ENCODE results near the gene STK32B.
"Not testable (repeated sequence)": the region's sequence is repeated elsewhere in the genome, so short reads cannot be mapped to it uniquely, and the experiment has no call there.

The STK32B gene

DNA sequence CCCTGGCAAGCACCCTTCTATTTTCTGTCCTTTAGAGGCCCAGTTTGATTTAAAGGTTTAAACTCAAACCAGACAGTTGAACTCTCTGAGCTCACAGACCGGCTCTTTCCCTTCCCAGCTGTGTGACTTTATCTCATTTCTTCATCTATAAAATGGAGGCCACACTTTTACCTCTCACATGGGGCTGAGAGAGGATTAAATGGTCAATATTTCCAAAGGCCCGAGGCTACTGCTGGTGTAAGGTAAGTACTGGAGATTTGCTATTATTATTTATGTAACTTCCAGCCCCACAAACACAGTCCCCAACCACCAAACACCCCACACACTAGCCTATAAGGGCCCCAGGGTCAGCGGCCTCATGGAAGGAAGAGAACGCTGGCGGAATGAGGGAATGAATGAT, 18.5 kb upstream of the STK32B start:
- DNase-seq, result no peak

DNA sequence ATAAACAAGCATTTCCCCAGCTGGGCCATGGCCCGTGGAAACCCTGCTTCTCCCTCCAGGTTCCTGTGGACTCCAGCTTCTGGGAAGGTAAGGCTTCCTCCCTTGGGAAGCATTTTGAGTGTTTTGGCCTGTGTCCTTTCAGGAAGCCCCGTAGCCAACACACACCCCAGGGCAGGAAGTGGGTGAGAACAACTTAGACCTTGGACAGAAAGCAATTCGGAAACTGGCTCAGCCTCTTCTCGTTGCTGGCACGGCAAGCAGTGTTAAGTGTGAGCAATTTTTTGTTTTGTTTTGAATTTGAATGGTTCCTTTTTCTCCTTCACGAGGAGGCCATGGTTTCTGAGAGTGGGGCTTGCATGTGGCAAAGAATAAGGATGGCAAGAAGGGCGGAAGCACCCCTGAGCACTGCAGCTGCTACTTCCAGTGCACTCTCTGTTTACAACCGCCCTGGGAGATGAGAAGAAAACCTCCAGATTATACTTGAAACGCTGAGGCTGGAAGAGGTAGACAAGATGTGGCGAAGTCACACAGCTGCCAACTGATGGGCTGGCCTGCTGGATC, 17.9 kb upstream of the STK32B start:
- no peak for DNase-seq

DNA sequence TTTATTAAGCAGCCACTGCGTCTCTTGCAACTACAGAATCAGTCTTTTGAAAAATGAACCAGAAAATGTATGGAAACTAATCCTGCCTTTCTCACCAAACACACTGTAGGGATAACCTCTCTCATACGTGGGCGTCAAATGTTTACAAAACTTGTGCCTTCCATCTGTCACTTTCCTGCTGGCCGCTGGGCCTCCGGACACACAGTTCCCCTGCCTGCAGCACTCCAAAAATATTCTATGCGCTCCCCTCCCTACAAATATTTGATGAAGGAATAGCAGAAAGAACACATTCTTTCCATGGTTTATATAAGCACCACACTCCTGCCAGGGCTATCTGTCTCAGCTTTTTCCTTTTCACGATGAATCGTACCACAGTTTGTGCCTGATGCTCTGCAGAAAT, 17.1 kb upstream of the STK32B start:
- no peak for DNase-seq

DNA sequence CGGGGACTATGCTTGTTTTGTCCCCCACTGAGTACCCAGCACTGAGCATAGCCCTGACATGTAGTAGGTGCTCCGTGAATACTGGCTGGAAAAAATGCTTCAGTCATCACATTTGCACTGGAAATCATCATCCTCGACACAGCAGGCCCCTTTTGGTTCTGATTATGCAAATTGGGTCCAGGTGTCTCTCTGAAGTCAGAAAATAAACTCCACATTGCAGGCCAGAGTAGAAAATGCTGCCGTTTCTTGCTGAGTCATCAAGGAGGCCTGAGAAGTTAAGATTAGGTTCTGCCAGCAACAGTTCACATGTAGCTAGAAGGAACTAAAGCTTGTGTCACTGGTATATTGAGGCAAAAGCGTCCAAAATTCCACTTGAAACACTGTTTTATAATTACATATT, 15.0 kb upstream of the STK32B start:
- DNase-seq, result no peak

DNA sequence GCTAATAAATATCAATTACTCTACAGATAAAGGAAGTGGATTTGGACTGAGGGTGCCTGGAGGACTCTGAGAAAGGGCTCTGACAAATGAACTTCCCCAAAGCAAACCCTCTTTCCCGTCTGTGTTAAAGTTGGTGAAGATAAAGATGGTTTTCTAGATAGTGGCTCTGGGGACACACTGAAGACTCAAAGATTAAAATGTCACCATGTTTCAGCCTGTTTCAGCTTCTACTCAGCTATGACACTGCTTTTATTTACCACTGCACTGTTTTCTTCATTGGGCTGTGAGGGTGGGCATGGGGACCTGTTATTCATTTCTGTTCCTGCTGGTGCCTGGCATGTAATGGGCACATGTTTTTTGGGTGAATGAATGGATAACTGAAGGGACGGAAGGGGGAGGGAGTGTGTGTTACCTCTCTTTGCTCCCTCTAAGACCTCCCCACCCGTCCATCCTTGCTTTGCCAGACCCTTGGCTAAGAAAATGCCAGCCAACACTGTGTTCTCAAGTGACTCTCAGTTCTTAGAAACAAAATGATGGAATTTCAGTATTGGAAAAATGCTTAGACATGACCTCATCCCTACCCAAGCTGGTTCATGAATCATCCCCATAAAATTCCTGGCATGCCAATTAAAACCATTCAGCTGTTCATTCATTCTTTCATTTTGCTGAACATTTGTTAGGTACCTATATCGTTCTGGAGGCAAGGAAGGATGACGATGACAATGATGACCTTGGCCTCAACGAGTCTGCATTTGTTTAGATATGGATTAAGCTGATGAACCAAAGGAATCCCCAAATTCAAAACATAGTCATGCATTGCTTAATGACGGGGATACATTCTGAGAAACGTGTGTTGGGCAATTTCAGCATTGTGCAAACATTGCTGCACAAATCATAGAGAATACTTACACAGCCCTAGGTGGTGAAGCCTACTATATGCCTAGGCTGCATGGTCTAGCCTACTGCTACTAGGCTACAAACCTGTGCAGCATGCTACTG, 13.4 kb upstream of the STK32B start:
- no peak for DNase-seq

DNA sequence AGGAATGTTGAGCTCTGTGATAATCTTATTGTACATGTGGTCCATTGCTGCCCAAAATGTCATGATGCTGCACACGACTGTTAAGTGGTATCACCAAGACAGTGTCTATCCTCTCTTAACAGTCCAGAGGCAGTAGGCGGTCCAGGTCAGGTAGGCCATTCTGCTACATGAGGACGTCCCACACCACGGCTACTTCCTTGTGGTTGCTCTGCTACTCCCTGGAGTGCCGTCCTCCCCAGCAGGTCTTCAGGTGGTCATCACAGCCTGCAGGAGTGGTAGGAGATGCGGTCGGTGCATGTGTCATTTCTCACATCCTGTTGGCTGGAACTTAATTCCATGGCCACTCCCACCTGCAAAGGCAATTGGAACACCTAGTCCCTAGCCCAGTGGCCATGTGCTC, 11.5 kb upstream of the STK32B start:
- no peak for DNase-seq

DNA sequence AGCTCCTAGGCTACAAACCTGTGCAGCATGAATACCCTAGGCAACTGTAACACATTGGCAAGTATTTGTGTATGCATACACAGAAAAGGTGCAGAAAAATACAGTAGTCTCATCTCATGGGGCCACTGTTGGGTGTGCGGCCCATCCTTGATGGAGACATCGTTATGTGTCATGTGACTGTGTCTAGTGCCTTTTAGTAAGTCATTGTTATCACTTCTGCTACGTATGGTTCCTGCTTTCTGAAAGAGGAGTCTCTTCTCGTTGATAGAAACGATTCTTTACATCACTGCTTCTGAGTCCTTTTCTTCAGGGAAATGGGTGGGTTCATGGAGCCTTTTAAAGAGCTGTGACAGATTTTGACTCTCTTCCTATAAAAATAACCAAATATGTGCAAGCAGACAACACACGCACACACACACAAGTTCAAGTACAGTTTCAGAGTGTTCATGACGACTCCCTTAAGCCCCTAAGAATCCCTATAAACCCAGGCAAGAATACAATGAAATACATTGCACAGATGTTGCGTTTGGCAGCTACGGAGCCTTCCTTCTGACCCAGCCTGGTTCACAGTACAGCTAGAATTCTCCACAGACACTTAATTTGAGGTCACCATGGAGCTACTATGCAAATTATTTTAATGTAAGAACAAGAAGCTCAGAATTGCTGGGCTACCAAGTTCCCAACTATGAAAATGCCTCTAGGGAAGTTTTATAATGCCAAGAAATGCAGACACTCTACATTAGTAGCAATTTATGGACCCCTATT, 10.2 kb upstream of the STK32B start:
- DNase-seq, result no peak

DNA sequence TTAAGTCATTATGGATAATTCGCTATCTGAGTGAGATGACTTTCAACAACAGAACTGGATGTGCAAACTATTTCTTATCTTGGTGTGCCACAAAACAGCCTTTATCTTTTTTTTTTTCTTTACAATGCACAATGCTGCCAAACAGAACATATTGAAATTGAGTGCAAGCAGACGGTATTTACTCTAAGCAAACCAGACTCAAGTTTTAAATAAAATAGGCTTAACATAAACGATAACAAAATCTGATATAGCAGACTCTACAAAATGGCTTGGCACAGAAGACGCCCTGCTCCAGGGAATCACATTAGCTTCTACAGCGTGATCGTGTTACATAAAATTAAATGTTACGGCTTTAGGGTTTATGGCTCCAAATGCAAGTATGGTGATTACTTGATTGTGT, 9.6 kb upstream of the STK32B start:
- DNase-seq, result no peak

DNA sequence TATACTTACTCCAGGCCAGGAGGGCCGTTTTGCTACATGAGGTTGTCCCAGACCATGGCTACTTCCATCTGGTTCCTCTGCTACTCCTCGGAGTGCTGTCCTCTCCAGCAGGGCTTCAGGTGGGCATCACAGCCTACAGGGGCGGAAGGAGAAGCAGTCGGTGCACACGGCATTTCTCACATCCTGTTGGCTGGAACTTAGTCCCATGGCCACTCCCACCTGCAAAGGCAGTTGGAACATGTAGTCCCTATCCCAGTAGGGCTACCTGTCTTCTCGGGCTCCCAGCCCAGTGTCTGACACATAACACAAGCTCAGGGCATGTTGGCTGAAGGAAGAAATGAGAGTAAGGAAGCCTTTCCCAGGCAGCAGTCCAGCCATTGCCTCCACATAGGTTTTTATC, 7.7 kb upstream of the STK32B start:
- no peak for DNase-seq

DNA sequence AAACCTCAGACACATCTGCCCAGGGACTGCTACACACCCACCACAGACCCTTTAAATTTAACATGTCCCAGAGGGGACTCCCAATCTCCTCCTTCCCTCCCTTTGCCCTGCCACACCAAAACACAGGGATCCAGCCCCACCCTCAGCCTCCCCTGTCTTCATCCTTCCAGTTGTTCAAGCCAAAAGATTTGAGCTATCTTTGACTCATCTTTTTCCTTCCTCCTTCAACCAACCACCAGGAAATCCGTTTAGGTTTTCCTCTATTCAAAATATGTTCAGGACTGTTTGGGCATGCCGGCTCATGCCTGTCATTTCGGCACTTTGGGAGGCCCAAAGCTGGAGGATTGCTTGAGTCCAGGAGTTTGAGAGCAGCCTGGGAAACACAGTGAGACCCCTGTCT, 6.9 kb upstream of the STK32B start:
- no peak for DNase-seq

DNA sequence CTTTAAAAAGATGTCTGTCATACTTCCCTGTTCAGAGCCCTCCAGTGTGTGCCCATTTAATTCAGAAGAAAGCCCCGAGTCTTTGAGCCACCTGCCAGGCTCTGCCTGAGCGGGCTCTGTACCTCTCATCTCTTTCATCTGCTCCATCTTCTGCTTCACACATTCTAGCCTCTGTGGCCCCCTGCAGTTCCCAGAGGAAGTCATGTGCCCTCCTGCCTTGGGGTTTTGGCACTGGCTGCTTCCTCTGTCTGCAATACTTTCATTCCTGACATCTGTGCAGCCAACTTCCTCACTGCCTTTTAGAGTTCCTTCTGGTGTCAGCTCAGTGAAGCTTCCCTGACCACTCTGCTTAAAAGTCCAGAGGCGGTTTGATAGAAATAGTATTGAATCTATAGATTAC, 6.2 kb upstream of the STK32B start:
- no peak for DNase-seq

DNA sequence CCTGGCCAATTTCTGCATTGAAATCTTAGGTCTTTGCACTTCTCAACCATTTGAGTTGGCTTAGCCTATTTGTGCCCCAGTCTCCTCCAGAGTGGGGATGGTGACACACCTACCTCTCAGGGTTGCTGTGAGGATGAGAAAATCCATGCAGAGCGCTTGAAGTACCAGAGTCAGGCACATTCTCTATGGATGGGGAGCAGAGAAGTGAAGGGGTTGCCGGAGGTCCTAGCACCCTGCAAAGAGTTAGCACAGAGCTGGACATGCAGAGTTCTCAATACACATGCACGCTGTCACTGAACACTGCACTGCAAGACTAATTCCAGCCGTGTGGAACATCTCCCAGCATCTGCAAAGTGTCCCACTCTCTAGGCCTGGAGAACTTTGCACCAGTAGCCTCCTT, 2.6 kb upstream of the STK32B start:
- no peak for DNase-seq

DNA sequence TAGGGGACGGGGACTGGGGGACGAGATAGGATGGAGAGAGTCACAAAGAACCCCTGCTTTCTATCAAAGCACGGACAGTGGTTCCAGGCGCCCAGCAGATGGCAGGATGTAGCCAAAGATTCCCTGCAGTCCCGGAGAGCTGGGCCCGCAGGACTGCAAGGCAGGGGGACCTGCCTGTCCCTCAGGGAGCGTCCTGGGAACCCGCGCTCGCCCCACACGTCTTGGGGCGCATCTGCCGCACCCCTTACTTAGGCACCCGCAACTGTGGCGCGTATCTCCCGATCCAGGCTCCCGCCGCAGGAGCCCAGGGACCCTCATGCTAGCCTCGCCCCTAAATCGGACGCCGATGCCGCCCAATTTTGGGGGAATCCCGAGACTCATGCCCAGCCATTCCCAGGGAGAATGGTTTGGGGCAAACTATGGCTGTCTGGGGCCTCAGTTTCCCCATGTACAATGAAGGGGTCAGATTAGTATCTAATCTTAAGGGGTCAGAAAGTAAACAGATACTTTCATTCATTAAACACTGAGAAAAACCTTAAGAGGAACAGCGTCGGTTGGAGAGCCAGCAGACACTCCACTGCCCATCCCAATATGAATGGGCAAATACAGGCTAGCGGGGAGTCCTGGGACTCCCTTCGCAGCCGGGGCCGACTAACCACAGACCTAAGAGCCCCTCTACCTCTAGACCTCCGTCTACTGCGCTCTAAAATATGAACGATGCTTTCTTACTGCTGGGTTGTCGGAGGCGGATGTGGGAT, 581 bp upstream of the STK32B start:
- no peak for DNase-seq

DNA sequence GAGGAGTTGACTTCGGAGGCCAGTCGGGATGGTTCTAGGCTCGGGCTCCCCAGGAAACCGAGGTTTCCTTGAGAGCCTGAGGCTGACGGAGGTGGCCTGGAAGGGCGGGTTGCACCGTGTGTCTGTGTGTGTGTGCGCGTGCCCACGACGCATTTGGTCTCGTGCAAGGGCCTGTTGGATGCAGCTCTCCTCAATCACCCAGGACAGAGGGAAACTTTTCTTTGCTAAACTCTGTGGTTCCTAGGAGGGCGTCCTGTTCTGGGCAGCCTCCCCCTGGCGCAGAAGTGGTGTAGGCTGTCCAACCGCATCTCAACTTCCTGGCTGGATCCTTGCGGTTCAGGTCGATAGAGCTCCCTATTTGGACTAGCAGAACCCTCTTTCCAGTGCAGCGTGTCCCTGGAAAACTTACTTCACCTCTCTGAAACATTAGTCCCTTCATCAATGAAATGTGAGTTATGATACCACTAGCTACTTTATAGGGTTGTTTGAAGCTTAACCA, 973 bp downstream of the STK32B start:
- no peak for DNase-seq

DNA sequence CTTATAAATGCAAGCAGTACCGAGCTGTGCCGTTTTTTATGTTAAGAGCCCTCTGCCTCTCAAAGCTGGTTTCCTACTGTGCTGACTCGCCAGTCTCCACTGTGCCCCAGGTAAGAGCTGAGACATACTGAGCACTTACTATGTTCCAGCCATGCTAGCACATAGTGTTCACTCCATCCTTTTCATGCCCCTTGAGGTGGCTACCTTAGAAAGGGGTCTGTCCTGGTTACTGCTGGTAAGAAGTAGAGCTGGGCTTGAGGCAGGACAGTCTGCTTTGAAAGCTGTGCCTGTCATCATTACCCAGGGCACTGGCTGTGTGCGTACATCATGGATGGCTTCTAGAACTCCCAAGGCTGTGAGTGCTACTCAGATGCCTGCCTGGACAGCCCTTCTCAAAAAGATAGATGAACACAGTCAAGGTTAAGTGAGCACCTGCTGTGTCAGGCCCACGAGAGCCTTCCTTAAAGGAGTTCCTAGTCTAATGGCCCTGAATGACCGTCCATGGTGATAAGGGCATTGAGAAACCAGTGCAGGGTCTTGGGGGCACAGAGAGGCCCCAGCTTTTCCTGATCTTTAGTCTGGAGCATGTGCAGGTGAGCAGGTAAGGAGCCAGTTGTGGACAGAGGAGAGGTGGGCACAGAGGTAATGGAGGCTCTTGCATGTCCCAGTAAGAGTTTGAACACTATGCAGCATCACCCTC, 1.6 kb downstream of the STK32B start:
- no peak for DNase-seq

DNA sequence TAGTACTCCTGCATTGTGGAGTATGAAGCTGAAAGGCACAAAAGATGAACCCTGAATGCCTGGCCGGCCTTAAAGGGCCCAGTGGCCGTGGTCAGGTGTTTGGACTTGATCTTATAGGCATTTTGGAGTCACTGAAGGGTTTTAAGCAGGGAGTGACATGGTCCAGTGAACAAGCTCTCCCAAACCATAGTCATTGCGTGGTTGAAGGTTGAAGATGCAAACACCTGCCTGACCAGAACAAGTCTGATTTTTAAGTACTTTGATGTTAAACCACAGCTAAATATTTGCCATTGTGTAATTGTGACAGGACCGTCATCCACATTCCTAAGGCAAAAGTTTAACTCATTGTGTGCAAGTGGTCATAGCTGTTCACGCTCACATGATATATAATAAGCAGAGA, 3.3 kb downstream of the STK32B start:
- no peak for DNase-seq

DNA sequence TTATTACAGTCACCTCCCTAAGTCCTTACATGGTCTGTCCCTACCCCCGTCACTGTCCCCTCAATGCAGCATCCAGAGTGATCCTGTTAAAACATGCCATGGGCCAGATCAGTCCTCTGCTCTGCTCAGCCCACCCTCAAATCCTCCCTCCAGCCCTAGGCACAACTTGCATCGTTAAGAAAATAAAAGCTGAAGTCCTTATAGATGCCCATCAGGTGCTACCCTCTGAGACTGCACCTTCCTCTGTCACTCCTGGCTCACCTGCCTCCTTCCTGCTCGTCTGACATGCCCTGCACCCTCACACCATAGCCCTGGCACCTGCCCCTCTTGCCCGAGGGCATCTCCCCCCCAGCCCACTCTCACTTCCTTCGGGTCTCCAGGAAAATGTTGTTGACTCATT, 4.1 kb downstream of the STK32B start:
- DNase-seq, result no peak

DNA sequence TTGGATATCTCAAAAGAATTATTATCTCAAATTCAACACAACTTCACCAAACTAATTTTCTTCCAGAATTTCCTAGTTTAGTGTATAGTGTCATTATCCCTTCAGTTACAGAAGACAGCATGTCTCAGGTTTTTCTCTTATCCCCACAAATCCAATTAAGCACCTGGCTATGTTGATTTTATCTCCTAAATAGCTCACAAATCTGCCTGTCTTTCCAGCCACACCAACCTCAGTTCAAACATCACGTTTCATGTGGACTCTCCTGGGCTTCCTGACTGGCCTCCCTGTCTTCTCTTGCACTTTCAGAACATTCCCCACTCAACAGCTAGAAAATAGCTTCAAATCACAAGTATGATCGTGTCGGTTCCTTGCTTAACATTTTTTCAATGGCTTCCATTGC, 14.8 kb downstream of the STK32B start:
- DNase-seq, result no peak

DNA sequence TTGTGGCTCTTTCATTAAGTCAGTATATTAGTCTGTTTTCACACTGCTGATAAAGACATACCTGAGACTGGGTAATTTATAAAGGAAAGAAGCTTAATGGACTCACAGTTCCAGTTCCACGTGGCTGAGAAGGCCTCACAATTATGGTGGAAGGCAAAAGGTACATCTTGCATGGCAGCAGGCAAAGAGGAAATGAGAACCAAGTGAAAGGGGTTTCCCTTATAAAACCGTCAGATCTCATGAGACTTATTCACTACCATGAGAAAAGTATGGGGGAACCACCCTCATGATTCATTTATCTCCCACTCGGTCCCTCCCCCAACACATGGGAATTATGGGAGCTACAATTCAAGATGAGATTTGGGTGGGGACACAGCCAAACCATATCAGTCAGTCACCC, 15.7 kb downstream of the STK32B start:
- not testable (repeated sequence) for DNase-seq

DNA sequence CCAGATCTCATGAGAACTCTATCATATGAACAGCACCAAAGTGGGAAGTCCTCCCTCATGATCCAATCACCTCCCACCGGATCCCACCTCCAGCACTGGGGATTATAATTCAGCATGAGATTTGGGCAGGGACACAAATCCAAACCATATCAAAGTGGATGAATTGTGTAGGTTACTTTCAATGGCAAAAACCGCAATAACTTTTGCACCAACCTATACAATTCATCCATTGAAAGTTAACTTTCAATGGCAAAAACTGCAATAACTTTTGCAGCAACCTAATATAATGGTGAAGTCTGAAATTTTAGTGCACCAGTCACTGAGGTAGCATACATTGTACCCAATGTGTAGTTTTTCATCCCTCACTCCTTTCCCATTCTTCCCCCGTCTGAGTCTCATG, 16.6 kb downstream of the STK32B start:
- DNase-seq, result no peak

DNA sequence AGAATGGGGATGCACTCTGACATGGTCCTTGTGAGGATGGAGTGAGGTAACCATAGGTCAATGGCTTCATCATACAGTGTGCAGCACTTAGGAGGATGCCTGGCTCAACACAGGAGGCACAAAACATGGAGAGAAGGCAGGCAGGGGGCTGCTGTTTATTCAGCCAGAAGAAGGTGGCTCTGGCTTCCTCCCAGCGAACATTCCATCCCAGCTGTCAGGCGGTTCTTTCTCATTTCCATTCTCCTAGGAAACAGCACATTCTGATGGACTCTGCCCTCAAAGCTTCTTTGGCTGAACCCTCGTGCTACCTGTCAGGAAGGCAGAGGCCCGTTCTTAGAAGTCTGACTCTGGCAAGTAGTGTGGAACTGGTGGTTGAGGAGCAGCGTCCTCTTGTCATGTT, 18.6 kb downstream of the STK32B start:
- DNase-seq, result no peak

DNA sequence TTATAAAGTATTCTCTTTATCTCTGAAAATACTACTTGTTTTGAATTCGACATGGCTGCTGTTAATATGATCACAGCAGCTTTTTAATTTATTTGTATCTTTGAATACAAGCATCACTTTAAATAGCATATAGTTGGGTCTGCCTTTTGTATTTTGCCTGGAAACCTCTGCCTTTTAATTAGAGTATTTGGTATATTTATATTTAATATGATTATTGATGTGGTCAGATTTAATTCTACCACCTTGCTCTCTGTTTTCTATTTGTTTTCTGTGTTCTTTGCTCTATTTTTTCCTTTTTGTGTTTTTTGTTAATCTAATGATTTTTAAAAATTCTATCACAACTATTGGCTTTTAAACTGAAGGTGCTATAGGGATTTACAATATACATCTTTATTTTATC, 21.7 kb downstream of the STK32B start:
- no peak for DNase-seq

Data from stimulated activated naive CD4-positive, alpha-beta T cell treated with Interleukin-2 at 50 U/mL for 16 hours (primary cell).